T47D (cell line): Measurements from ENCODE around the gene CABLES2.

Experiments used
- DNase-seq, 2 experiments: peaks; one replicate each; pipeline versions ENCODE4 v3.0.0 to v3.0.0-alpha.2; 2011 to 2012; ENCODE audit warnings: low read depth in 1 of 2, low spot score in 1 of 2
- JUND ChIP-seq: IDR thresholded peaks from 2 replicates; pipeline ENCODE4 v1.6.1; 2012; ENCODE audit warnings: low read depth
- in situ Hi-C: cut with HindIII; loops from 2 replicates; pipeline ENCODE4 v1.10.0; 2016; ENCODE audit warnings: low sequenced_read_pairs, low pct_unique_long_range_greater_than_20kb

CABLES2 gene

GRCh38 chr20:62403331-62403730 is 3.8 kb downstream of the CABLES2 start:
- no peak for TF ChIP-seq JUND
- in situ Hi-C loops = no loop called here
- DNase-seq = no peak

DNA sequence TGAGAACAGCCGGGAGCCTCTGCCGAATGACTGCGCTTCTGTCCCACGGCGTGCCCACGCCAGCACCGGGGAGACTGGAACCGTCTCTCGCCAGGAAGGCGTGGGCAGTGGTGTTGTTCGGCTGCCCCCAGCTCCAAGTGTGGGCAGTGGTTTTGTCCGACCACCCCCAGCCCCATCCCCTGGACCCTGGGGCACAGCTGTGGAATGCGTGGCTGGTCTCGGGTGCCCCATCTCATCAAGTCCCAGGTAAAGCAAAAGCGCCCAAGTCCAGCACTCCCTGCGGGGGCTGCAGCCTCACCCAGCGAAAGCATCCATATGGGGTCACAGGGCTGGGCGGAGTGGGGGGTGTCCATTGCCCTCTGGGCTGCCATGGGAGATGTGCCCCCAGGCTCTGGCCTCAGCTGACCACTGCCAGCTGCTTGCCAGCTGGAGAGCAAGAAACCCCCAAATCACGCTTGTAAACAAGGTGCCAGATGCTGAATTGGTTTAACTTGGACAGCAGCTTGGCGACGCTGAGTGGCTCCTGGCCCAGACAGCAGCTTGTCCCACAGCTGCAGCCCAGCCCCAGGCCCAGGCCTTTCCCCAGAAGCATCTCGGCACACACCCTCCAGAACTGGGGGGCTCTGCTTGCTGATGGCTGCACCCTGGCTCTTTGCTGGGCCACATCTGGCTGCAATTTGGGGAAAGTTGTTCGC is 4.5 kb downstream of the CABLES2 start:
- no peak for TF ChIP-seq JUND
- no peak for DNase-seq
- in situ Hi-C loops = no loop called here

GRCh38 chr20:62401331-62401779 is 5.7 kb downstream of the CABLES2 start:
- TF ChIP-seq JUND = no peak
- no peak for DNase-seq
- in situ Hi-C loops = no loop called here

GRCh38 chr20:62400541-62400940 is 6.5 kb downstream of the CABLES2 start:
- in situ Hi-C loops = no loop called here
- TF ChIP-seq JUND = no peak
- DNase-seq = no peak

DNA sequence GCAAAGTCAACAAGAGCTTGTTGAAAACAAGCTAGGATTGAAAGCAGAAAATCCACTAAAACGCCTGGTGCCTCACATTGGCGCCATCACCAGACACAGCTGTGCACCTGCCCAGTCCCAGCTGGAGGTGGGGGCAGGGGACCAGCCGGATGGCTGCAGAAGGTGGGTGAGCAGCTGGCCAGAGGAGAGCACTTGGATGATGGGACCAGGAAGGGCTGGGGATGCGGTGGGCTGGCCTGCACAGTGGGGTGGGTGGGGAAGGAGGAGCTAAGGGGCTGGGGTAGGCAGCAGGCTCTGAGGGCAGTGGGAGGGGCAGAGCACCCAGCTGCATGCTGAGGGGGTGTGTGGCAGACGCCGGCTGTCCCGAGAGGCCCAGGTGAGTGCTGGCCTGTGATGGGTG is 7.1 kb downstream of the CABLES2 start:
- in situ Hi-C loops = no loop called here
- TF ChIP-seq JUND = no peak
- no peak for DNase-seq

GRCh38 chr20:62398120-62398821 is 8.8 kb downstream of the CABLES2 start:
- no peak for TF ChIP-seq JUND
- in situ Hi-C loops = no loop called here
- no peak for DNase-seq

DNA sequence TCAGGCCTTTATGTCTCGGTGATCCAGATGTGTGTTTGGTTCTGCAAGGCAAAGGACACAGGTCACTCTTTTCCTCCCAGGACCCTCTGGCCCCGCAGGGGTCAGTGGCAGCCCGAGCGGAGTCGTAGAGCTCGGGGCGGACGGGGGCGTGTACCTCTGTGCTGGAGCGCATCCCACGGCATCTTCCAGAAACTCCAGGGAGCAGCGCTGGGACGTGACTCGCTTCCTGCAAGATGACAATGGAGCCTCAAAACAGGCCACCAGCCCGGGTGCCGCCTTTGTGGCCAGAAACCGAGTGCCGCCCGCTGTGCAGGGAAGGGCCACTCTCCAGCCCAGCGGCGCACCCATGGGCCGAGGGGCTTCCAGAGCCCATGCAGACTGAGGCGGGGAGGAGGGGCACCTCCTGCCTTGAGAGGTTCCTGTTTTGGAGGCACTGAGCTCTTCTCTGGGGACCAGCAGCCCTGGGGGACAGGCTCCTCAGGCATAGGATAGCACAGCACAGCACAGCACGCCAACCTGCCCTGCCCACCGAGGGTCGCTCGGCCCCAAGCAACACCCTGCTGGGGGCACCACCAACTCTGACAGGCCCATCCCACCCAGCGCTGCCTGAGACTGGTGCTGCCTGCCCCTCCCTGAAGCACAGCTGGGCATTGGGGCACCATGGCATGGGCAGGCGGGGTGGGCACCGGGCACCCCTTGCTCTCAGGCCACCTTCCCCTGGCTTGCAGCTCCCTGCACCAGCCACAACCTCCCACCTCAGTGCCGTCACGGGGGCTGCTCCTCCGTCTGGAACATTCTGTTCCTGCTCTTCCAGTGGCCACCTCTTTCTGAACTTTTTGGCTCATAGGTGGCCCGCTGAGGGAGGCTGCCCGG is 10.5 kb downstream of the CABLES2 start:
- no peak for TF ChIP-seq JUND
- no peak for DNase-seq
- in situ Hi-C loops = no loop called here

- no peak for TF ChIP-seq JUND
- in situ Hi-C loops = no loop called here
- DNase-seq = no peak
Measured at GRCh38 chr20:62395311-62396242, 11.5 kb downstream of the CABLES2 start.

DNA sequence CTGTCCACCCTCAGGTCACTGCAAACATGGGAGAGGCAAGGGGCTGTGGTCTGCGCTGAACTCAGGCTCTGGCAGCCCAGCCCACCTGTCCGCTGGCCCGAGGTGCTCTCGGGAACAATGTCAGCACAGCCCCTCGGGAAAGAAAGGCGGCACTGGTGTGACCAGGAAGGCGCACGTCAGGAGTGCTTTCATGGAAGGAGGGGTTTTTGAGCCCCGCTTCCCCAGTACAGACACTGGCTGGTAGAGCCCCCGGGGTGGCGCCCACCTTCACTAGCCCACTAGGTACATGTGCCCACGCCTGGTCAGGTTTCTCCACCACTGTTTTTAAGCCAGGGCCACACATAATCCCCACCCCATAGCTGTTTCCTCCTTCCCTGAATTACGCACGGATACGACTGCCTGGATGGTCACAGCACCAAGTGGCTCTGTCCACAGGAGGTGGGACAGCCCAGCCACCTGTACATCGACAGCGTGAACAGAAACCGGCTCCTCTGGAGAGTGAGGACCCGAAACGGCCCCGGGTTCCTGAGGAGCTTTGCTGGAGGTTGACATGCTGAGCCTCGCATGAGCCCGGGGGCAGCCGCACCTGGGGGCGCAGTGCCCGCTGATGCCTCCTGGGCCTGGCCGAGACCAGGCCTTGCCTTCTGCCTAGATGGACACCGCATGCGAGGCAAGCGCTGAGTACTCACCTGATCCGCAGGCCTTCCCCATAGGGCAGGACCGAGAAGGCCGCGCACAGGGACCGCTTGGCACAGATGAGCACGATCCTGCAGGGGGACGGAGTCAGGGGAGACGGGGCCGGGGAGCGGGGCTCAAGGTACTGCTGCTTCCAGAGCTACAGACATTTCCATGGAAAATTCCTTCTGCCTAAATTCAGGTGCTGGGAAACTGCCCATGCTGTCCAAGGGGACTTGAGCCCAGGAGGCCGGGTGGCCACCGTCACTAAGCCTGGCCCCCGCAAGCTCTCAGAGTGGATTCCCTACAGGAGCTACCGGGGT is 12.5 kb downstream of the CABLES2 start:
- in situ Hi-C loops = no loop called here
- DNase-seq = no peak
- no peak for TF ChIP-seq JUND

DNA sequence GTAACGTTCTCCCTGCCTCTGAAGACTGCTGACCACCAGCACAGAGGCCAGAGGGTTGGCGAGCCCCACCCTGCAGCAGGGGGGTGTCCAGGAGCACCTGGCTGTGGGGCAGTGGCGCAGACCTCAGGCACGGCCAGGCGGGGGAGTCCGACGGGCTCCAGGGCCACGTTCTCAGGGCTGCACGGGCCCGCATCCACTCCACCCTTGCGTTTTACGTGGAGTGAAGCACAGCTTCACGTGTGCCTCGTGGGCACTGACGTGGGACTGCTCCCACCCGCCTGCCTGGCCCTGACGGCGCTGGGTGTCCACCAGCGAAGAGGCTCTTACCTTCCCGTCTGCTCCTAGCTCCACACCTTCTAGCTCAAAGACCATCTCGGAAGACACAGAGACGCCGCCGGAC is 13.3 kb downstream of the CABLES2 start:
- no peak for DNase-seq
- TF ChIP-seq JUND = no peak
- in situ Hi-C loops = no loop called here

DNA sequence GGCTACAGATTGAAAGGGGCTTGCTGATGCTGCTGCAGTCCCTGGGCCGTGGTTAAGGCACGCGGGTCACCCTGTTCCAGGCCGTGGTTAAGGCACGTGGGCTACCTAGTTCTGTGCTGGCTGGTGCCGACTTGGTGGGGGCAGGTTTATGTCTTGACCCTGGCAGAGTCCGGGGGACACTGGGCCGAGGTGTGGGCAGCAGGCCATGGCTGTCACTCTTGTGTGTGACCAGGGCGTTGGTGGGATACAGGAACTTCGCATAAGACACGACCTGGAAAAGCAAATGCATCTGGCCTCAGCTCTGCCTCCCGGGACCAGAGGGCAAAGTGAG is 13.8 kb downstream of the CABLES2 start:
- no peak for TF ChIP-seq JUND
- in situ Hi-C loops = no loop called here

More for the DNA sequence above, 13.8 kb downstream of the CABLES2 start:
- DNase-seq = no peak
